HK-2 (cell line): ENCODE results near the gene TP53I3.
"Not testable (repeated sequence)": the region's sequence is repeated elsewhere in the genome, so short reads cannot be mapped to it uniquely, and the experiment has no call there.

Experiments
- DNase-seq: peaks from one replicate; pipeline ENCODE4 v3.0.0-alpha.2; 2018; ENCODE audit not compliant: unreplicated experiment

Gene TP53I3

GRCh38 chr2:24054366-24055010 is 30.1 kb downstream of the TP53I3 start:
- DNase-seq = no peak

- DNase-seq = no peak
These were observed 31.7 kb downstream of the TP53I3 start for GRCh38 chr2:24052951-24053350.

GRCh38 chr2:24051833-24052232 is 32.8 kb downstream of the TP53I3 start:
- DNase-seq = no peak

- no peak for DNase-seq
These were observed 34.3 kb downstream of the TP53I3 start for GRCh38 chr2:24050041-24050979.

DNA sequence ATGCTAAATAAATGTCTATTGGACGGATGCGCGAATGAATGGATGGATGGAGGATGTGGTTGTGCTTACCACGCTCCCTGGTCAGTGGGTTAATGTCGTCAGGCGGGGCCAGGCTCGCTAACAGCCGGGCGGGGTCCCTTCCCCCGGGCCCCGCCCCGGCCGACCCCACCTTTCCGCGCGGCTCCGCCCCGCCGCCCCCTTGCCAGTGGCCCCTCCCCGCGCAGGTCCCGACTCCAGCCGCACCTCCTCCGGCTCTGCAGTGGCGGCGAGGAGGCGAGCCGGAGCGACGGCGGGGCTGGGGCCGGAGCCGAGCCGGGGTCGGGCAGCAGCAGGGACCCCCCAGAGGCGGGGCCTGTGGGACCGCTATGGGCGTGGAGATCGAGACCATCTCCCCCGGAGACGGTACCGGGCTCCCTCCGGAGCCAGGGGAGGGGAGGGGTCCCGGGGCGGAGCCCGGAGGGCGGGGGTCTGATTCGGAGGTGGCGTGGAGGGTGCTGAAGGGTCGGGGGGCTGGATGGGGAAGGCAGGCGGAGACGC is 35.1 kb downstream of the TP53I3 start, which contains the start of gene FKBP1B:
TSS of gene FKBP1B (plus strand) at position 257 of the 537 bp plus-strand sequence. CDS start at position 366, 109 bp downstream.
- DNase-seq = peak; percentile 38

DNA sequence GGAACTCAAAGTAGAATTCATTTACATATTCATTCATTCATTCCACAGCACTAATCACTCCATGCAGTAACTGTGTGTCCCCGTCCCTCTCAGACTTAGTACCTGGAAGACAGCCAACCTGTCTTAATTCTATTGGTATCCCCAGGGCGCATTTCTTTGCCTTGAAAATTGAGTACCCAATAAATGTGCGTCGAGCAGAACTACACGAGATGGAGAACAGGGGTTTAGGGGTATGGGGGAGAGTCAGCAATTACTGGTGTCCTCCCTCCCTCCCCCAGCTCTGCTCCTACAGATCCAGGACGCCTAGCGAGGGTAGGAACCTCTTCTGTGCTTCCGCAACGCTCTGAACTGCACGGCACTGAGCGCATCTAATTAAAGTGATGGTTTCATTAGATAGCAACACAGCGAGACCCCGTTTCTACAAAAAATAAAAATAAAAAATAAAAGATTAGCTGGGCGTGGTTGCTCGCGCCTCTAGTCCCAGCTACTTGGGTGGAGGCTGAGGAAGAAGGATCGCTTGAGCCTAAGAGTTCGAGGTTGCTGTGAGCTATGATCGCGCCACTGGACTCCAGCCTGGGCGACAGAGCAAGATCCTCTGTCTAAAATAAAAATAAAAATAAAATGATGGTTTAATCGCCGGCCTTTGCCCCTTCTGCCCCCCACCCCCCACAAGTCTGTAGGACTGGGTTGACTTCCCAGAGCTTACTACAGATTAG is 35.7 kb downstream of the TP53I3 start:
- no peak for DNase-seq

- DNase-seq = no peak
These were observed 37.0 kb downstream of the TP53I3 start for GRCh38 chr2:24047703-24048033.

DNA sequence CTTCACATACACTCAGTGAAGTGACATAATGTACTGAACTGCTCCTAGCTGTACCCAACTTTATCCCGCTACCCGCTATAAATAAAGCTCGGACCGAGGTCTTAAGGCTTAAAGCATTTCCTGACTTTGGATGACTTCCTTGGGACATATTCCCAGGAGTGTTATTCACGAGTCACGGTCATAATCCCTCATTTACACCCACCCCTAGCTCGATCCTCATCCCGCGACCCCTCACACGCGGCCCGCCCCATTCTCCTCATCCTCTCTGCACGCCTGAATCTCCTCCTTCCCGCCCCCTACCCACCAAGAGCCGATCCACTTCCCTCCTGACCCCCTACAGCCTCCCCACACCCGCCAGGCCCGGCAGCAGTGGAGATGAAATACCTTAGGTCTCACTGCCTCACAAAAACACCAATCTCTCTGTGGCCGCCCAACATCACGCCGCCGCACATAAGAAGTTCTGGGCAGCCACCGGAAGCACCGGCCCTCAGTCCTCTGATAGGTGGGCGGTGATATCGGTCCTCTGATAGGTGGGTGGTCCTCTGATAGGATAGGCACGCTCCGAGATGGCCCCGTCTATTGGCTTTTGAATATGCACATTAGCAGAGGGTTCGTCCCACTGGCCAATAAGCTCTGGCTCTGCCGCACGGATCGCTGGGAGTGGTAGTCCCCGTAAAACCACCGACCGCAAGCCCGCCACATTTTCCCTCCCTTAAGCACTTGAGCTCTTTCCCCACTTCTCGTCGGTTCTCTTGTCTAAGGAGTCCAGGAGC is 37.5 kb downstream of the TP53I3 start, which contains the start of gene WDCP:
TSS of gene WDCP (minus strand) at position 462 of the 773 bp plus-strand sequence. CDS start 7,897 bp downstream, outside the sequence.
- DNase-seq = peak; percentile 96

DNA sequence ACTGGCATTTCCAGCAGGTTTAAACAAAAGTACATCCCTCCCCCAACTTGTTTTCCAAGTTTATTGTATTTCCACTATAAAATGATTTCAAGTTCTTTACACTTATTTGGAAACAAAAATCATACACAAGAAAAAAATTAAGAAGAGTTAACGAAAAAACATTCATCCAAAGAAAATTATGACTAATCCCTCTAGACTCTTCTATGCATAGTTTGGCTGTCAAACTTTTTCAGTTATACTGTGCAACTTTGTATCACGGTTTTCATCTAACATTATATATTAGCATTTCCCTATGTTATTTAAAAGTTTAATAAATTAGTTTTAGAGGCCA is 38.1 kb downstream of the TP53I3 start:
- DNase-seq = no peak

DNA sequence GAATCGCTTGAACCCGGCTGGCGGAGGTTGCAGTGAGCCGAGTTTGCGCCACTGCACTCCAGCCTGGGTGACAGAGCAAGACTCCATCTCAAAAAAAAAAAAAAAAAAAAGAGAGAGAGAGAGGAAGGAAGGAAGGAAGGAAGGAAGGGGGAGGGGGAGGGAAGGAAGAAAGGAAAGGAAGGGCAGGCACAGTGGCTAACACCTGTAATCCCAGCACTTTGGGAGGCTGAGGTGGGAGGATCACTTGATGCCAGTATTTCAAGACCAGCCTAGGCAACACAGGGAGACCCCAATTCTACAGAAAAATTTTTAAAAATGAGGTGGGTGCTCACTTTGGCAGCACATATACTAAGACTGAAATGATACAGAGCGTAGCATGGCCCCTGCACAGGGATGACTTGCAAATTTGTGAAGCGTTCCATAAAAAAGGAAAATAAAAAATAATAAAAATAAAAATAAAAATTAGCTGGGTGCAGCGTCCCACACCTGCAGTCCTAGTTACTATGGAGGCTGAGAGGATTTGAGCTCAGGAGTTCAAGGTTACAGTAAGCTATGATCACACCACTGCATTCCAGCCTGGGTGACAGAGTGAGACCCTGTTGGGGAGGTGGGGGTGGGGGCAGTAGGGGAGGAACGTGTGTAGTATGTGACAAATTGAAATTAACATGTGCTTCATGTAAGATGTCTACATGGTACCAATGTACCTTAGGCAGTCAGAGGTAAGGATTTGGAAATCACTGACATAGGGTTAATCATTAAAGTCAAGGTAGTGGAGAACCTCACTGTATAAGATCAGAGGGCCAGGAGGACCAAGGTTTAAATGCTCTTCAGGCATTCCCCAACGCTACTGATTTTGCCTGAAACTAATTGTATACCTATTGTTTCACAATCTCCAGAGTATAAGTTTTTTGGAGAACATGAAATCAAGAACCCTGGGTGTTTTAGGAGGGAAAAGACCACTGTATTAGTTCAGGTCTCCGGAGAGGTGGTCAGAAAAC is 38.8 kb downstream of the TP53I3 start:
- DNase-seq = no peak

DNA sequence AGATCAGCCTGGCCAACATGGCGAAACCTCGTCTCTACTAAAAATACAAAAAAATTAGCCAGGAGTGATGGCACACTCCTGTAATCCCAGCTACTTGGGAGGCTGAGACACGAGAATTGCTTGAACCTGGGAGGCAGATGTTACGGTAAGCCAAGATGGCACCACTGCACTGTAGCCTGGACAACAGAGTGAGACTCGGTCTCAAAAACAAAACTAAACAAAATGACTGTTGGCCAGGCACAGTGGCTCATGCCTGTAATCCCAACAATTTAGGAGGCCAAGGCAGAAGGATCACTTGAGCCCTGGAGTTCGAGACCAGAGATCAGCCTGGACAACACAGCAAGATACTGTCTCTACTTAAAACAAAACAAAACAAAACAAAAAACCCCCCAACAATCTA is 41.5 kb downstream of the TP53I3 start:
- DNase-seq = not testable (repeated sequence)

DNA sequence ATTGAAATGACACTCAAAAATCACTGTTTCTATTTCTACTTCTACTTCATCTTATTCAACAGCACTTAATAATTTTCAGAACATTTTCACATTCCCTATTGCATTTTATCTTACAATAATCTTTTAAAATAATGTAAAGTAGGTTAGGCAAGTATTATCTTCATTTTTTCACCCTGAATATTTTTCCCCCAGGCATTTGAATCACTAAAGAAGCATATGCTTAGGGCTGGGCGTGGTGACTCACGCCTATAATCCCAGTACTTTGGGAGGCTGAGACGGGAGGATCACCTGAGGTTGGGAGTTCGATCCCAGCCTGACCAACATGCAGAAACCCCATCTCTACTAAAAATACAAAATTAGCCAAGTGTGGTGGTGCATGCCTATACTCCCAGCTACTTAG is 44.1 kb downstream of the TP53I3 start:
- DNase-seq = no peak

DNA sequence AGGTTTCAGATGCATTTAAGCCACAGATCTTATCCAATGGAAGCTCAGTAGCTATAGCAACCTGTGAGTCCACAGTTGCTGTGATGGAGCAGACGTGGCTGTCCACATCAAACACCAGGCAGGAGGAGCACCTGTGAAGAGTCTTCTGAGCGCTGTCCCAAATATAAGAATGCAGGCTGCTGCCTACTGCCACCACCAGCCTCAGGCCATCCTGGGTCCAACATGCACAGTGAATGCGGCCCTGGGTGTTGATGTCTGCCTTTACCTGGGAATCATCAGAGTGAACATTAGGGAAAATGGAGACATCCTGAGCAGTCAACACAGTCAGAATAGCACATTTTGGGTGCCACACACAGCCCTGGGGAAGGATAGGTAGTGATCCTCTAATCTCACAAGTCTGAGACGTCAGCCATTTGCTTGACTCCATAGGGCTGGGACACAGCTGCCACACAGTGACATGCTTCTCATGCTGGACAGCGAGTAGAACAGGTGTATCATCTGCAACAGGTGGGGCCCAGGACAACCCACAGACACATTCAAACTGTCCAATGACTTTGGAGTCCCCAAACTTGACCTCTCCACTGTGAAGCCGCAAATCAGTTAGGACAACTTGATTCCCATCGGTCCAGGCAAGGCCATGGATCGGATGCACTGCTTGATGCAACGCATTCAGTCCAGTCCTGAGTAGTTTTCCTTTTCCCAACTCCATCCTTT is 45.7 kb downstream of the TP53I3 start:
- no peak for DNase-seq
